Loucy (cell line): Measurements from ENCODE around the gene RIPK3.

Experiments
- H2AFZ ChIP-seq: fragments of 200-600 bp; sonication (generic); 2 replicates; pipeline ENCODE4 v1.6.0; 2016; ENCODE audit warnings: antibody characterized with exemption, mild to moderate bottlenecking, low read length, moderate library complexity
- H3F3A ChIP-seq: fragments of 200-600 bp; 2 replicates; pipeline ENCODE4 v1.6.0; 2016; ENCODE audit warnings: antibody characterized with exemption, low read depth, mild to moderate bottlenecking
- H3K27me3 ChIP-seq: fragments of 200-600 bp; sonication (generic); 2 replicates; pipeline ENCODE4 v1.6.1; 2014; ENCODE audit warnings: low read length, mild to moderate bottlenecking; ENCODE audit not compliant: insufficient read depth, poor library complexity, severe bottlenecking
- H3K36me3 ChIP-seq: fragments of 200-600 bp; sonication (generic); 2 replicates; pipeline ENCODE4 v1.6.1; 2016; ENCODE audit warnings: low read length; ENCODE audit not compliant: insufficient read depth
- H3K4me1 ChIP-seq: fragments of 200-600 bp; sonication (generic); 2 replicates; pipeline ENCODE4 v1.5.1; 2014; ENCODE audit warnings: low read length, mild to moderate bottlenecking; ENCODE audit not compliant: insufficient read depth, poor library complexity, severe bottlenecking
- H3K4me2 ChIP-seq: fragments of 200-600 bp; sonication (generic); 2 replicates; pipeline ENCODE4 v1.6.0; 2014; ENCODE audit warnings: antibody characterized with exemption, low read length, low read depth, mild to moderate bottlenecking; ENCODE audit not compliant: poor library complexity, severe bottlenecking
- H3K4me3 ChIP-seq: fragments of 200-600 bp; sonication (generic); 2 replicates; pipeline ENCODE4 v1.5.1; 2014; ENCODE audit warnings: low read length, mild to moderate bottlenecking, mixed read lengths; ENCODE audit not compliant: poor library complexity, severe bottlenecking
- H3K79me2 ChIP-seq: fragments of 200-600 bp; sonication (generic); 2 replicates; pipeline ENCODE4 v1.6.1; 2014; ENCODE audit warnings: low read length; ENCODE audit not compliant: insufficient read depth
- H3K9ac ChIP-seq: fragments of 200-600 bp; sonication (generic); 2 replicates; pipeline ENCODE4 v1.6.0; 2014; ENCODE audit warnings: mild to moderate bottlenecking, low read depth, low read length, moderate library complexity; ENCODE audit not compliant: poor library complexity, severe bottlenecking
- H3K9me2 ChIP-seq: fragments of 200-600 bp; sonication (generic); replicated peaks from 2 replicates; pipeline ENCODE4 v1.6.1; 2016; ENCODE audit warnings: low read depth, low read length, mixed read lengths
- H3K9me3 ChIP-seq: fragments of 200-600 bp; sonication (generic); 2 replicates; pipeline ENCODE4 v1.6.1; 2014; ENCODE audit warnings: mild to moderate bottlenecking, antibody characterized with exemption, low read length, low read depth; ENCODE audit not compliant: insufficient read depth
- H4K20me1 ChIP-seq: fragments of 200-600 bp; sonication (generic); 2 replicates; pipeline ENCODE4 v1.6.0; 2014; ENCODE audit warnings: antibody characterized with exemption, low read length, mild to moderate bottlenecking; ENCODE audit not compliant: insufficient read depth, poor library complexity, severe bottlenecking
- CTCF ChIP-seq: fragments of 200-600 bp; sonication (generic); conservative IDR thresholded peaks from 2 replicates; pipeline ENCODE4 v1.5.1; 2014; ENCODE audit warnings: mild to moderate bottlenecking, antibody characterized with exemption, low read length
- EZH2phosphoT487 ChIP-seq: fragments of 200-600 bp; IDR thresholded peaks from 2 replicates; pipeline ENCODE4 v1.6.1; 2018; ENCODE audit warnings: antibody characterized with exemption, mild to moderate bottlenecking, moderate library complexity, borderline replicate concordance

Gene RIPK3

GRCh38 chr14:24297190-24297964 lies 42.4 kb downstream of the RIPK3 start:
- Histone ChIP-seq H2AFZ (no peak overlapping the region), H3F3A (no peaks in the 10 kb centered on the region), H3K4me1 (peaks cover 41% of the 10 kb centered on the region), H3K79me2 (peaks cover 24% of the 10 kb centered on the region), H3K9ac (peak overlapping the region; percentile 21), H3K9me3 (no peaks in the 10 kb centered on the region), H3K9me2 (no peaks in the 10 kb centered on the region), H3K4me3 (no peak overlapping the region), H3K27me3 (no peaks in the 10 kb centered on the region), H4K20me1 (peaks cover 10% of the 10 kb centered on the region), H3K4me2 (peak overlapping the region; percentile 44), H3K36me3 (peaks cover 7% of the 10 kb centered on the region; the same call in 1 of the 2 replicates)
- TF ChIP-seq CTCF = peak; percentile 44
- no peak for TF ChIP-seq EZH2phosphoT487

GRCh38 chr14:24296341-24297157 lies 43.2 kb downstream of the RIPK3 start:
- Histone ChIP-seq H3K9ac (no peak overlapping the region), H3K79me2 (peaks cover 19% of the 10 kb centered on the region), H3K9me3 (no peaks in the 10 kb centered on the region), H3K4me1 (peaks cover 33% of the 10 kb centered on the region), H4K20me1 (peaks cover 10% of the 10 kb centered on the region), H3K27me3 (no peaks in the 10 kb centered on the region), H3K9me2 (no peaks in the 10 kb centered on the region), H3K4me2 (peak overlapping the region; percentile 44), H3F3A (no peaks in the 10 kb centered on the region), H3K36me3 (no peaks in the 10 kb centered on the region; the same call in 1 of the 2 replicates), H2AFZ (no peak overlapping the region), H3K4me3 (no peak overlapping the region)
- TF ChIP-seq CTCF (peak; percentile 81), EZH2phosphoT487 (no peak)

- Histone ChIP-seq H3F3A (no peaks in the 10 kb centered on the region), H3K27me3 (no peaks in the 10 kb centered on the region), H3K79me2 (no peaks in the 10 kb centered on the region), H3K36me3 (peaks cover 4% of the 10 kb centered on the region; the same call in 1 of the 2 replicates), H4K20me1 (no peaks in the 10 kb centered on the region), H3K9me3 (no peaks in the 10 kb centered on the region), H3K9ac (no peak overlapping the region), H3K9me2 (no peaks in the 10 kb centered on the region), H2AFZ (no peak overlapping the region), H3K4me1 (peaks cover 9% of the 10 kb centered on the region), H3K4me3 (no peak overlapping the region), H3K4me2 (no peak overlapping the region)
- TF ChIP-seq CTCF (no peak), EZH2phosphoT487 (no peak)
These were observed 46.3 kb downstream of the RIPK3 start for GRCh38 chr14:24293525-24293924.
